Measurements from ENCODE around the gene CDV3. TPM values are rescaled to one million over a fixed set of nuclear protein-coding genes. Genes with fewer than 3 reads are reported as not detected.

CDV3 gene
- total RNA-seq, 1 experiment from 2014 or later: 173 TPM

DNA sequence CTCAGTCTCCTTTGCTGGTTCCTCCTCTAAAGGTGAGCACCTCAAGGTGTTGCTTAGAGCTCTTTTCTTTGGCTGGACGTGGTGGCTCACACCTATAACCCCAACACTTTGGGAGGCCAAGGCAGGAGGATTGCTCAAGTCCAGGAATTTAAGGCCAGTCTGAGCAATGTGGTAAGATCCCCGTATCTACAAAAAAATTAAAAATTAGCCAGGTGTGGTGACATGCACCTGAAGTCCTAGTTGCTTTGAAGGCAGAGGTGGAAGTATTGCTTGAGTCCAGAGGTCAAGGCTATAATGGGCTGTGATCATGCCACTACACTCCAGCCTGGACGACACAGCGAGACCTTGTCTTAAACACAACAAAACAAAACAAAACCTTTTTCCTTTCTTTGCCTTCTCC is 60.0 kb downstream of the CDV3 start:
- Histone ChIP-seq H4K8ac (replicated peaks; ENCODE audit: insufficient read length, low read depth, low read length) (no peak overlapping the region), H3K9ac (ENCODE audit: extremely low read depth, insufficient read length, low read length) (no peak overlapping the region), H2BK20ac (ENCODE audit: low read depth, low read length, poor library complexity, severe bottlenecking) (no peak overlapping the region), H3K27ac (ENCODE audit: insufficient read length, low read depth, low read length) (no peak overlapping the region), H3K4ac (ENCODE audit: low read depth, low read length) (no peak overlapping the region), H2BK12ac (ENCODE audit: insufficient read length, low read depth, low read length) (no peak overlapping the region), H3K79me2 (ENCODE audit: insufficient read depth, low read length) (no peaks in the 10 kb centered on the region), H4K91ac (ENCODE audit: insufficient read length, low read depth, low read length) (no peak overlapping the region), H3K9me3 (ENCODE audit: control insufficient read depth, low read depth, low read length) (no peaks in the 10 kb centered on the region), H3K27me3 (ENCODE audit: insufficient read depth, low read length) (no peaks in the 10 kb centered on the region), H3K14ac (ENCODE audit: insufficient read depth, low read length) (no peak overlapping the region), H3K4me1 (ENCODE audit: insufficient read depth, low read length) (no peaks in the 10 kb centered on the region), H3K23me2 (ENCODE audit: insufficient read length, low read depth, low read length, poor library complexity, severe bottlenecking) (no peaks in the 10 kb centered on the region), H2BK5ac (ENCODE audit: insufficient read length, low read length) (no peak overlapping the region), H2BK120ac (ENCODE audit: low read depth, low read length, poor library complexity, severe bottlenecking) (no peak overlapping the region), H3T11ph (ENCODE audit: low read length) (no peak overlapping the region), H3K4me2 (ENCODE audit: insufficient read depth, insufficient read length, low read length) (no peak overlapping the region), H3K79me1 (ENCODE audit: insufficient read depth, low read depth, low read length, poor library complexity, severe bottlenecking) (no peaks in the 10 kb centered on the region), H2AK5ac (ENCODE audit: insufficient read length, low read length) (no peak overlapping the region), H4K20me1 (ENCODE audit: control insufficient read depth, insufficient read depth, insufficient read length) (no peaks in the 10 kb centered on the region), H4K5ac (ENCODE audit: insufficient read length, low read depth, low read length) (no peak overlapping the region), H2AFZ (ENCODE audit: low read length) (no peak overlapping the region), H3K23ac (ENCODE audit: insufficient read length, low read depth, low read length) (no peak overlapping the region), H3K18ac (ENCODE audit: insufficient read length, low read depth, low read length) (no peak overlapping the region), H3K56ac (ENCODE audit: insufficient read length, low read depth, low read length) (no peak overlapping the region), H2BK15ac (ENCODE audit: low read depth, low read length) (no peak overlapping the region)
- no peak for DNase-seq
- TF ChIP-seq, protein P1, sequence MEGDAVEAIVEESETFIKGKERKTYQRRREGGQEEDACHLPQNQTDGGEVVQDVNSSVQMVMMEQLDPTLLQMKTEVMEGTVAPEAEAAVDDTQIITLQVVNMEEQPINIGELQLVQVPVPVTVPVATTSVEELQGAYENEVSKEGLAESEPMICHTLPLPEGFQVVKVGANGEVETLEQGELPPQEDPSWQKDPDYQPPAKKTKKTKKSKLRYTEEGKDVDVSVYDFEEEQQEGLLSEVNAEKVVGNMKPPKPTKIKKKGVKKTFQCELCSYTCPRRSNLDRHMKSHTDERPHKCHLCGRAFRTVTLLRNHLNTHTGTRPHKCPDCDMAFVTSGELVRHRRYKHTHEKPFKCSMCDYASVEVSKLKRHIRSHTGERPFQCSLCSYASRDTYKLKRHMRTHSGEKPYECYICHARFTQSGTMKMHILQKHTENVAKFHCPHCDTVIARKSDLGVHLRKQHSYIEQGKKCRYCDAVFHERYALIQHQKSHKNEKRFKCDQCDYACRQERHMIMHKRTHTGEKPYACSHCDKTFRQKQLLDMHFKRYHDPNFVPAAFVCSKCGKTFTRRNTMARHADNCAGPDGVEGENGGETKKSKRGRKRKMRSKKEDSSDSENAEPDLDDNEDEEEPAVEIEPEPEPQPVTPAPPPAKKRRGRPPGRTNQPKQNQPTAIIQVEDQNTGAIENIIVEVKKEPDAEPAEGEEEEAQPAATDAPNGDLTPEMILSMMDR (conservative IDR thresholded peaks at IDR 0.05): no peak
- Mint-ChIP-seq H3K4me1 (no peaks in the 10 kb centered on the region), H3K9me3 (no peaks in the 10 kb centered on the region), H3K27ac (peak overlapping the region in 1 of 3 experiments; percentile 9; a peak in 1 of 7 replicates), H3K27me3 (ENCODE audit: low read depth) (no peaks in the 10 kb centered on the region), H3K4me3 (no peak overlapping the region), H3K36me3 (ENCODE audit: insufficient read depth in 1 of 3, low read depth in 3 of 3) (peaks cover 27 to 70% (median 68%) of the 10 kb centered on the region in 3 experiments; a peak in 6 of 7 replicates)
- WGBS (ENCODE audit: extremely low coverage, insufficient read length, low lambda C conversion rate): no CpG with 5 or more reads among the region's 4 CpGs

Other genes starting within 250 kb of the CDV3 start
- gene BFSP2, start 173.6 kb upstream of the CDV3 start, total RNA-seq (2021): not detected in 2 replicates
- gene TOPBP1, start 88.3 kb downstream of the CDV3 start, total RNA-seq (2021): 47.4 and 51.5 TPM in 2 replicates
- gene TF, start 172.7 kb downstream of the CDV3 start, total RNA-seq (2021): 0.09 and 0.18 TPM in 2 replicates
- 53.7 and 54.8 TPM in 2 replicates for gene SRPRB, start 232.1 kb downstream of the CDV3 start, total RNA-seq (2021)

Data from H9 (cell line).